Occipital lobe (tissue), 2 donors: ENCODE measurements around the gene UBE2O. TPM values are rescaled to one million over a fixed set of nuclear protein-coding genes. Genes with fewer than 3 reads are reported as not detected.

Experiments used
- DNase-seq: peaks from one replicate; lab custom pipeline; 2025; lab: John Stamatoyannopoulos, UW
- total RNA-seq: library from RNA; depleted of rRNA; stranded (reverse); fragments of >200 nt; gene quantifications from one replicate; pipeline ENCODE4 v1.2.3, GENCODE V29; 2014

UBE2O gene
- total RNA-seq, 1 donor from 2014 or later = 30.3 TPM

DNA sequence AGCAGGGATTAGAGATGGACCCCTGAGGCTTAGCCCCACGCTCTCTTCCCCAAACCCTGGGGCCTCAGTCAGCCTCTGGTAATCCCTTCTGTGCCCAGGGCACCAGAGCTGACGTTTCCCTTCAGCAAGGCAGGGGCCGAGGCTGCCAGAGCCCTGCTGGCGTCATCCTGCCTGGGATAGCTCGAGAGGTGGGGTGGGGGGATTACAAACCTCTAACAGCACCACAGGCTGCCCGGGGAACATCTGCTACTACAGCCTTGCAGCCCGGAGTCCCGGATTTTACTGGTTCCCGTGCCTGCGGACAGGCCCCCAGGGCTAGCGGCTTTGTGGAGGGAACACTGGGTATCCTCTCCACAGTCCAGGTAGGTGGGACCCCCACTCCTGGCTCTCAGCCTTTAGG, 14.4 kb upstream of the UBE2O start, which contains the start of gene AANAT:
Gene AANAT (plus strand): TSS at position 238 of the 400 bp plus-strand sequence. CDS start 1,144 bp downstream, outside the sequence.
- DNase-seq = no peak

DNA sequence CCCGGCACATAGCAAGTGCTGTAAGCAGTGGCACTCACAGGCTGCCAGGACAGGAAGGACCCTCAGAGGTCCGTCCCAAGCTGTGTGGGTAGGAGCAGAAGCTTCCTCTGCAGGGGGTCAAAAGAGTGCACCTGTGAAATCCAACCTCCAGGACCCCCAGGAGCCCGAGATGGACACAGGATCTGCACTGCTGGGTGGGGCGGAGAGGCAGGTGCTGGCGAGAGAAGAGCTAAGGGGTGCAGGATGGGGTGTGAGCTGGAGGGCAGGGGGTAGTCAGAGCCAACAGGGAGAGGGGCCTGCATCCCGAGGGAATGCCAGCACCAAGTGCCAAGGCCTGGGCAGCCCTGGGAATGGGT, 13.8 kb upstream of the UBE2O start:
- DNase-seq = no peak

DNA sequence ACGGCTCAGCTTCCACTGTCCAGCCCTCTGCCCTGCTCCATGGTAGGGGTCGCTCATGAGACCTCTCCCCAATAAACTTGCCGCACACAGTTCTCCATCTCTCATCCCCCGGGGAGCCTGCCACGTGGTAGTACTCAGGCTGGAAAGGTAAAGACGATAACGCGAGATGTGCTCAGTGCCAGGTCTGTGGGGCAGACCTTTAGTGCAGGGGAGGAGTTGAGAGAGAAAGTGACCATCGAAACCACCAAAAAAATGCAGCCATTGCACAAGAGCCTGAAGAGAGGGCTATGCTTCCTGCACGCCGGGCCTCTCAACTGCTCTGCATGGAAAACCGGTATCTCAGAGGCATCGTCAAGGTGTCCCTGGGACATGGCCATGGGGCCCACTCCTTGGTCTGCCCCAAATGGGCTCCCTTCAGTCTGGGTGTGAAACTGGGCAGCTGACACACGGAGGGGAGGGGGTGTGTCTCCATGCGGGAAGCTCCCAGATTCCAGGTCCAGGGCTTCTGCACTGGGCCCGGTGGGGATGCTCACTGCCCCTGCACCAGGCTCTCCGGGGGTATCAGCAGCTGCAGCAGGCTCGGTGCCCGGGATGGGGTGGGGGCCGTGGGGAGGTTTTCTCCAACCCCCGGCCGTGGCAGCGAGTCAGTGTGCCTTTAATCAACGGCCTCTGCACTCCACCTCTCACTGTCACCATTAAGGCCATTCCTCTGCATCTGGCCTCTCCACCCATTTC, 9.8 kb upstream of the UBE2O start:
- no peak for DNase-seq

DNA sequence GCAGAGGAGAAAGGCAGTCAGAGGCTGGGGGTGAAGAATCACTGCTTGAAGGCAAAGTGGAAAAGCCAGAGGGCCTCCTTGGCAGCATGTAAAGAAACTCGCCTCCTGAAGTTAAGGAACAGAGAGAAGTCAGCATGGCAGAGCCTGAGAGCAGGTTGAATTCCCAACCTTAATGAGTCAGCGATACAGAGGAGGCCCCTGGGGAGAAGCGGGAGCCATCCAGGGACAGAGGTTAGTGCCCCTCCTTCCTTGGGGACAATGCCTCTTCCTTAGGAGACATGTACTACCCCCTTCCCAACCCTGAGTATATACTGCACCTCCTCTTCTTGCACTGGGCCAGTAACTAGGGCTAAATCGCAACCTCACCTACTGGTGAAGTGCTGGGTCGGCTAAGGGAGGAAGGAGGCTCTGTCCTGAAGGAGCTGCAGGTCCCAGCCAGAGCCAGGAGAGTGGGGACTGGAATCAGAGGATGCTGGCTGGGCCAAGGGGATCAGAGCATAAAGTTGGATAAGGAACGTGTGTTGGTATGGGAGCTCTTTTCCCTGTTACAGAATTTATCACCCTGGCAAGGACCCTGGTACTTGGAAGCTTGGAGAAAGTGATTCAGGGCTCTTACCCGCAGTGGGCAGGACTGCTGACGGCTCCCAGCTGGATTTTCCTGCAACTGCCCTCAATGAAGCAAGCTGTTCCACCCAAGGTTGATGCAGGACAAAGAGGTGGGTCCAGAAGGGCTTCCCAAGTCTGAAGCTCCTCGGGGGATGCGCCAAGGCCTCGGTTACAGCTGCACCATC, 9.0 kb upstream of the UBE2O start:
- no peak for DNase-seq

DNA sequence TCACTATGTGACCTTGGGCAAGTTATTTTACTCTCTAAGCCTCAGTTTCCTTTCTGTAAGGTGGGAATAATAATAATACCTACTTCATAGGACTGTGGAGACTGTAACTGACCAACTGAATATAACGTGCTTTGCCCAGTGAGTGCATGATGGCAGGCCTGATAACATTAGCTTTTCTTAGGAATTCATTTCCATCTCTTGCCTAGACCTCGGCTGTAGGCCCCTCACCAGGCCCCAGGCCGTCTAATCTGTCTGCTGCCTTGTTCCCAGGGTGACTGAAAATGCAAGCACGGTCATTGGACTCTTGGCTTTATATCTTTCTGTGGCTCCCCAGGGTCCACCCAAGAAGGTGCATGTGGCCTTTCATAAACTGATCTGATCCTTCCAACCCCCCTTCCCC, 6.7 kb upstream of the UBE2O start:
- DNase-seq = no peak

DNA sequence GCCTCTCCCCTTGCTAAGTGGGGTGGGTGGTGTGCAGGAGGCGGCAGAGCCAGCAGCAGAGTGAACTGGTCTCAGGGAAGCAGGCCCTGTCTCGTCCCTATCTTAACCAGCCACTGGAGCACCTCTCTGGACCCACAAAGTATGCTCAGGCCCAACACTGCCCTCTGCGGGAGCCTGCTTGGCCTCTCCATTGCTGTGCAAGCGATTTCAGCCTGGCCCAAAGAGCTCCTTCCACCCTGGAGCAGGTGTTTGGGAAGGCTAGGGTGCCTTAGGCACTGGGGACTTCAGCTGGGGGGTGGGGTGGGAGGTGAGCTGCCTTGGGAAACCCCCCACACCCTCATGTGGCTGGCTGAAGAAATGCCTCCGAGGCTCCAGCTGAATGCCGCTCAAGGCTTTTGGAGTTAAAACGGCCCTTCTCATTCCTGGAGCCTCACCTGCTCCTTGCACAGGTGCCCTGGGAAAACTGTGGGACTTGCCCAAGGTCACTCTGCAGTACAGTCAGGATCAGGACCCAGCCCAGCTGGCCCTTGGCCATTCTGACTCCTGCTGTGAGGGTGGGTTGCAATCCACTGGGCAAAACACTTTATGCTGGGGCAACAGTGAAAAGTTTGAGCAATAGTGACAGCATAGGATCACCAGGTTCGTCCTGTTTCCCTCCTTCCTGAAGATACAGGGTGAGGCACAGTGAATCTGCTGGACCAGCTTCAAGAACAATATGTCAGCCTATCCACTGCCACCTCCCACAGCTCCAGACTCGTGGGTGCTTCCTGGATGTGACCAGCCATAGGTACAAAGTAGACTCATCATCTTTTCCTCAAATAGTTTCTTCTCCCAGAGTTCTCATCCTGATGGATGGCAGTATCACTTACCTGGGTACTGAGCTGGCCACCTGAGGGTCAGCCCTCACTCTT, 5.9 kb upstream of the UBE2O start:
- no peak for DNase-seq

DNA sequence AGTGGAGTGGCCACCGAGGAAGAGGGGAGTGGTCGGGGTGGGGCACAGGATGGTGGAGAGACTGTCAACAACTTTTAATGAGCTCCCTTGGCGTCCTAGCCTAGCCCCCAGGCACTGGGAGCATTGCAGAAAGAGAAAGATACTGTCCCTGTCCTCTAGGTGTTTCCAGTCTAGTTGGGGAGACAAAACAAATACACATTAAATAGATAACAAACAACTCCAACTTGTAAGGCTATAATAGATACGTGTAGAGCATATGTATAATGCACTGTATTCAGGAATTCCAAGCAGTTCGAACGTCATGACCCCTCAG, 435 bp upstream of the UBE2O start:
- DNase-seq = no peak

DNA sequence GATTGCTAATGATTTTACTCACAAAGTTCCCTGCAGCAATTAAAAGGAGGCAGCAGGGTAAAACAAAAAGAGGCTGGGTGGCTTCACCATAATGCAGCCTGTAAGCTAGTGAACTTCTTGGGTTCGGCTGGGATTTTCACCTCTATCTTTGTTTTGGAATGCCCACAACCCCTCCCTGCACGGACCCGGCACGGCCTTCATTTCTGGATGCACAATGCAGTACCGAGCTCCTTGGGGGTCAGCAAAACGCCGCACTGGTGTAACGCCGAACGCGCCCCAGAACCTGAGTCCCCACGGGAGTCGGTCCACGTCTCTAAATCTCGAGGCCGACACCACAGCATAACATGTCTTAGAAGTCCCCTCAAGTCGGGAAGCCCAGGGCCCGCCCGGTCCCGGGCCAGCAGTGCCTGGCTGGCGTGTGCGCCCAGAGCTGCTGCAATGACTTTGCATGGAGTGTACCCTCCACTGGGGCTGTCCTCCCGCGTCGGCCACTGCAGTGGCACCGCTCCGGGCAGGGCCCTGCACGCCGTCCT, 759 bp downstream of the UBE2O start:
- DNase-seq = no peak

DNA sequence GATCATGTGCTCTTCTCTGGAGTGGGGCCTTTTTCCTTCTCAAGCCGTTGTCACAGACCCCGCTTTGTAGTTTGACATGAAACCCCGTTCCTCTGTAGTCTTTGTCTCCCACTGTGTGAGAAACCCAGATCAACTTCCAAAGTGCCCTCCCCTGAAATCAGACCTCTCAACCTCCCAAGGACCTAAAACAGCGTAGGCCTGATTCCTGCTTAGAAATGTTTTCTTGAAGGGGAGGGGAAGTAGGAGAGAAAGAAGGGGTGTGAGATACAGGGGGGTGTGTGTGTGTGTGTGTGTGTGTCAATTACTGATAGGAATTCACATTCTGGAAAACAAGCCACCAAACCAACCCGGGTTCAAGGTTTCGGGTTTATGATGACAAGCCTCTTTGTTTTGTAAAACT, 1.4 kb downstream of the UBE2O start:
- no peak for DNase-seq

DNA sequence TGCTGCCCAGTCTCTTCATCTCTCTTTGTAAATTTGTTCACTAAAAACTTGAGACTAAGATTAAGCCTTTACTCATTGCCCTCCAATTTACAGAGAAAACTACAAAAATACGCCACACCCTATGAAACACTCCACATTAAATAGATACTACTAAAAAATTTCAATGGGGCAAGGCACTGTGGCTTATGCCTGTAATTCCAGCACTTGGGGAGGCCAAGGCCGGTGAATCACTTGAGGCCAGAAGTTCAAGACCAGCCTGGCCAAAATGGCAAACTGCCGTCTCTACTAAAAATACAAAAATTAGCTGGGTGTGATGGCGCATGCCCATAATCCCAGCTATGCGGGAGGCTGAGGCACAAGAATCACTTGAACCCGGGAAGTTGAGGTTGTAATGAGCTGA, 3.8 kb downstream of the UBE2O start:
- no peak for DNase-seq

DNA sequence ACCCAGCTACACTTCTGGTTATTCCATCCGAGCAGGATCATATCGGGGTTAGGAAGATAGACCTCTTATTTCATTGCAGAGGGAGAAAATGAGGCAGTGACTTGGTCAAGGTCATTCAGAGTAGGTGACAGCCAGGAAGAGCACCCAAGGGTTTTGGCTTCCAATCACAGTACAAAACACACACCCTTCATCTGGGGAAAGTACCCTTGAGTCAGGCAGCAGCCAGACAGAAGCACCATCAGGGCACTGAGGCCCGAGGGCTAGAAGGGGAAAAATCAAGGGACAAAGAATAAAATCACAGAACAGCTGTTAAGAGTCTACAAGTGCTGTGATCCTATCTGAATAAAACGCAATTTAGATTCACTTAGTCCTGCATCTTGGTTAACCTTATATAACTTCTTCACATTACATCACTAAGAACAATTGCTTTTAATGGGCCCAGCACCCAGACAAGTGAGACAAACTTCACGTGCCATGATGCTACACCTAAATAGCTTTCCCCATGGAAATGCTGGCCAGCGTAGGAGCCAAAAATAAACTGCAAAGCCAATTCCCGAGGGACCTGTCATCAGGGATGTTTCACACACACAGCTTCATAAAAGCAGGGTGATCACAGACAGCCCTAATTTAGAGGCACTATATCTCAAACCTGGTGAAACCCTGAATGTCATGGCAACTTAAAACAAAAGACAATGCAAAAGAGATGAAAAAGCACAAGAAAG, 4.9 kb downstream of the UBE2O start:
- DNase-seq = no peak

DNA sequence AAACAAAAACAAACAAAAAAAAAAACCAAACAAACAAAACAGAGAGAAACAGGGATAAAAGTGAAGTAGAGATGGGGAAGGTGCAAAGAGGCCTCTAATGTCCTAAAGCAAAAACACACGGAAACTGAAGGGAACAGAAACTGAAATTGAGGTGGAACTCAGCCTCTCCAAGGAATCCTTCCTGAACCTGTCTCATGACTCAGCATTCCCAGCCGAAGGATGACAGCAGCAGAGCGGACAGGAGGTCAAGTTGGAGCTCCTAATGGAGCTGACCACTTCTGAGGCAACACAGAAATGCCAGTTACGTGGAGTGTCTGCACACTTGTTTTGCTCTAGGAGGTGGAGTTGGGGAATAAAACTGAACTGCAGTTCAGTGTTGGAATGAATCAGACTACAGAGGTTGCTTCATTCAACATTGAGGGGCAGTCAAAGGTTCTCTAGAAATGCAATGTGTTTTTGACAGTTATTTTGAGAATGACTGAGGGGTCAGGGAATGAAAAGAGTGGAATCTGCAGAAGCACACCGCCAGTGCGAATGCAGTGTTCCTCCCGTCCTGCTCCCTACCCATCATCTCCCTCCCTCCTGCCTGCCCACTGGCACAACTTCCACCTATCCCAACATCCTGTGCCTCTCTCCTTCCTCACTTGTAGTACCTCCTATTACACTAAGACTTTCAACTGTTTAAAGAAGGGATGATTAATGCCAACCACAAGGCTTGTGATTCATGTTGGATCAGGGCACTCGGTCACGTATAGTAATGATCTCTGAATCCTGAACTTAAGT, 6.3 kb downstream of the UBE2O start:
- no peak for DNase-seq

DNA sequence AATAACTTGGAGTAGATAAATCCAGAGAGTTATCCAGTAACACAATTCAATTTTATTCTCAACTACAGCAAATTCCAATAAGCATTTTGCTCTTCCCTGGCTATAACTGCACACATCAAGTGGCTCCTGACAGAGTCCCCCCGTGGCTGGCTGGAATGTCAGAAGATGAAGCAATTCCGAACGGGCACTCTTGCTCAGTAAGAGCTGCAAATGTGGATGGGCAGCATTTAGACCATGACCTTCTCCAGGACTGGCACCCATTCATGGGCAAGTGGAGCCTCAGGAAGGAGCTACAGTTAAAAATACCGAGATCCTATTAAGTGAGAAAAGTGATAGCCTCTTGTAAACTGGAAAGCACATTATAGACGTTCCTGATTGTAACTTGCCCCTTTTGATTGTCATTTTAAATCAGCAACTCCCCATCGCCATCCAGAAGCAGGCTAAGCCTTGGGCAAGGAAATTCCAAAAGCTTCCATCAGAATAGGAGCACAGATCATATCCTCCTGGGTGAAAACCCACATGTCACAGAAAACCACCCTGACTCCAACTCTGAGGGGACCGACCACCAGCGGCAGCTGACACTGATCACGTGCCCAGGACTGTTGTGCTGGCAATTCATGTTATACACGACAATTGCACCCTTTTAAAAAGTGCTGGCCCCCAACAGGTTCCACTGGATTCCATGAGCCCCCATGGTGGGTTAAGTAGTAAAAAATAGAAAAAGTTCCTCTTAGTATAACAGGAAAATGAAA, 7.1 kb downstream of the UBE2O start:
- DNase-seq = no peak

DNA sequence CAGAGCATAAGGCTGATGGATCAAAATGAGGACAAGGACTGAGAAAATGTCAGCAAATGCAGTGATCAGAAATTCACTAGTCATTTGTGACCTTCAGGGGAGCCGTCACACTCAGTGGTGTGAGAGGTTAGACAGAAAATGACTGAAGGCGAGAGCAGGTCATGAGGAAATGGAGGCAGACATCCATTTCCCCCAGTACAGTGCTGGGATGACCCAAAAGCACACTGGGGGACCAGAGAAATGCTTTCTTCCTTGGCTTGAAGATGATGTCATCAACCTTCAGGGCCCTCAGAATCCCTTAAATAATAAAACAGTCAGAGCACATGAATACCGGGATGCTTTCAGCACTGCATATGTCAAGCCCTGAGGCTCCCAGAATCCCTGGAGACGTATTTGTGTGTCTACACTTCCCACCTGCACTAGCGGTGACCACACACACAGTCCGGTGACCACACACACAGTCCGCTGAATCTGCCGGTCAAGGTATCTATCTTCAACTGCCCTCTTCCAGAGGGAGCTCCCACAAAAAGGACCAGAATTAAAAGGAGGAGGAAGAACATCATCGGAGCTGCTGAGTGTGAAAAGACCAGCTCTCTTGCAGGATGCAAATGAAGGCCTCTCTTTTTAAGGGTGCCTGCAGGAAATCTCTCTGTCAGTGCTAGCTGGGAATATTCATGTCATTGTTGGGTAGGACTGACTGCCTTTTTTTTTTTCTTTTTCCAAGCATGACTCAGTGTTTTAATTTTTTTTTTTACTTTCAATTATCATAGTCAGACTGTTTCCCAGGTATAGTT, 8.2 kb downstream of the UBE2O start:
- no peak for DNase-seq

DNA sequence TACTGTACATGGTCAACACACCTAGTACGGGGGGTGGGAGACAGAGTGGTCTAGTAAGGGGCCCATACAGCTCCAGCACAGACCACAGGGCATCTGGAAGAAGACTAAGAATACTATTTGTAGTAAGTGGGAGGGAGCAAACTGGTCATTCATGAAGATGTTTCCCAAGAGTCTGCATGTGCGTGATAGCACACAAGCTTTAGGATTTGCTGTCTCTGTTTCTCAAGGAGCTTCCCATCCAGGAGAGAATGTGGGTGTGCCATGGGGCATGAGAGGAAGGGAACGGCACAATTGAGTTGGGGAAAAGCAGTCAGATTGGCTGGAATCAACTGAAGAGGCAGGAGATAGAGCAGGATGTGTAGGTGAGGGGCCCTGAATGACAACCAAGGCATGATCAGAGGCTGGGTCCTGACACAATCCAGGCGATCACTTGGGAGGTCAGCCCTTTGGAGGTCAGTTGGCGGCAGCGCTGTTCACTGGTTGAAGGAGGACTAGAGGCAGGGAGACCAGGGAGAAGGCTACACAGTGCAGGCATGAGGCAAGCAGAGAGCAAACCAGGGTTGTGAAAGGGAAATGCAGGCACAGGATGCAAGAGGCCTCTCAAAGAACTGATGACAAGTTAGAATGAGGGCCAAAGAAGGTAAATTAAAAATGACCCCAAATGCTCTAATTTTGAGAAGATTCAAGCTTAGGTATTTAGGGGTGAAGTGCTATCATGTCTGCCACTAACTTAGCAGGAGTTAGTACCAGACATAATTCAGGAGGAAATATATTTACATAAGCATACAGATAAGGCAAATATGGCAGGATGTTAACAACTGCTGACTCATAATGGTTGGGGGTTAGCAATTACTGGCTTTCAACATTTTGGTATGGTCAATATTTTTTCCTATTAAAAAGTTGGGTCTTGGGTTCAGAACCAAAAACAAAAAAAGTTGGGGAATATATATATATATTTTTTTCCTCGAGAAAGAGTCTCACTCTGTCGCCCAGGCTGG, 10.3 kb downstream of the UBE2O start:
- no peak for DNase-seq

DNA sequence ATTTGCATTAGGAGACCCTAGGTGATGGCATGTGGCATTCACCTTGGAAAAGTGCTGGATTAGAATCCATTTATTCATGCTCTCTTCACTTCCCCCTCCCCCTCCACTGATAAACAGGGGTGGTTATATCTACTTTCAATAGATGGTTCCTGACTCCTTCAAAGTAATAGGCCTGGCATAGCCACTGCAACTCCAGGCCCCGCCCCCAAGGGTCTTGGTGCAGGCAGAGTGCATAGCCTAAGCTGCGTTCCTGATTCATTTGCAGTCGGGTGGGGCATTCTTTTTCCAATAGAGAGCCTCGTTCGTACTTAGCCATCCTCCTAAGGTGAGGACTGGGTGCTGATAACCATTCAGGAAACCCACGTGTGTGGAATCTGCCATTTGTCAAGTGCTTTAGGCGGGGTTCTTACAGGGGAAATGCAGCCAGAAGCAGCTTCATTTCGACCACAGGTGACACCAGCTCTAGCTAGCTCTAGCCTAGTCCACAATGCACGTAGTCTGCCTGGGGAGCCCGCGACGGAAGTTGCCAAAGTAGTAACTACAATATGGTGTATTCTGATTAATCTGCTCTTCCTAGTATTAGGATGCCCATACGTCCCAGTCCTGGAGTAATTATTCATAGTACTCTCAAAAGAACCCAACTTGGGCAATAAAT, 11.1 kb downstream of the UBE2O start:
- DNase-seq = no peak

DNA sequence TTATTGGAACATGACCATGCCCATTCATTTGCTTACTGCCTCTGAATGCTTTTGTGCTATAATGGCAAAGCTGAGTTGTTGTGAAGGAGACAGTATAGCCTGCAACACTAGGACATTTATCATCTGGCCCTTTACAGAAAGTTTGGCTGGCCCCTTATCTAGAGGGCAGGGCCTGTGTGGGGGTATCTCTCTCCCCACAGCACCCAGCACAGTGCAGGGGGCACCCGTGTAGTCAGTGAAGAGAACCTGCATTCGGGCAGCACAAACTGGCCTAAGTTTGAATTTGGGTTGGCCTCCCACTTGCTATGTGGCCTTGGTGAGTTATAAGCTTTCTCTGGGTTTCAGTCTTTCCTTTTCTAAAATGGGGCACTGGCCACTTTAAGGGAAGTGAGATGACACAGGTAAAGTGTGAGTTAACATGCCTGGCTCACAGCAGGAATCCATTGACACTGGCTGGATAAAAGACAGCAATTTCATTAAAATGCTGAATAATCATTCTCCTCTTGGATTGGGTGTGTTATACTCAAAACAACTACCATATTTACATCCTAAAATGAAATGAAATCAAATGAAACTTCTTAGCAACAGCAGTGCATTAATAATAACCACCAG, 12.1 kb downstream of the UBE2O start:
- no peak for DNase-seq
